Hepatocyte (in vitro differentiated cells): ENCODE data around the gene PAMR1. TPM values are rescaled to one million over a fixed set of nuclear protein-coding genes. Genes with fewer than 3 reads are reported as not detected.

ENCODE experiments used
- DNase-seq: peaks from one replicate; pipeline ENCODE4 v3.0.0-alpha.2; 2016; ENCODE audit warnings: low spot score
- H2AFZ ChIP-seq: fragments of 200-600 bp; sonication (generic); 2 replicates; pipeline ENCODE4 v1.6.0; 2016; ENCODE audit warnings: antibody characterized with exemption, mild to moderate bottlenecking
- H3K27ac ChIP-seq: fragments of 200-600 bp; sonication (generic); 2 replicates; pipeline ENCODE4 v1.5.1; 2016; ENCODE audit warnings: mild to moderate bottlenecking
- H3K27me3 ChIP-seq: fragments of 200-600 bp; sonication (generic); 2 replicates; pipeline ENCODE4 v1.6.1; 2016
- H3K36me3 ChIP-seq: fragments of 200-600 bp; sonication (generic); replicated peaks from 2 replicates; pipeline ENCODE4 v1.5.1; 2016; ENCODE audit warnings: low read depth; ENCODE audit not compliant: insufficient read depth
- H3K4me1 ChIP-seq: fragments of 200-600 bp; sonication (generic); 2 replicates; pipeline ENCODE4 v1.5.1; 2016; ENCODE audit warnings: mild to moderate bottlenecking, moderate library complexity; ENCODE audit not compliant: insufficient read depth
- H3K4me2 ChIP-seq: fragments of 200-600 bp; sonication (generic); 2 replicates; pipeline ENCODE4 v1.6.0; 2016
- H3K4me3 ChIP-seq: fragments of 200-600 bp; sonication (generic); 2 replicates; pipeline ENCODE4 v1.5.1; 2016; ENCODE audit warnings: mild to moderate bottlenecking
- H3K79me2 ChIP-seq: fragments of 200-600 bp; sonication (generic); 2 replicates; pipeline ENCODE4 v1.6.0; 2017; ENCODE audit warnings: mild to moderate bottlenecking
- H3K9me2 ChIP-seq: fragments of 200-600 bp; sonication (generic); replicated peaks from 2 replicates; pipeline ENCODE4 v1.6.0; 2017; ENCODE audit warnings: mild to moderate bottlenecking; ENCODE audit not compliant: insufficient read depth
- H3K9me3 ChIP-seq: fragments of 200-600 bp; sonication (generic); 2 replicates; pipeline ENCODE4 v1.5.1; 2016; ENCODE audit warnings: low read depth, mild to moderate bottlenecking
- H4K20me1 ChIP-seq: fragments of 200-600 bp; sonication (generic); 2 replicates; pipeline ENCODE4 v1.6.0; 2016; ENCODE audit warnings: mild to moderate bottlenecking; ENCODE audit not compliant: insufficient read depth, poor library complexity, severe bottlenecking
- CTCF ChIP-seq: fragments of 200-600 bp; sonication (generic); IDR thresholded peaks from 2 replicates; pipeline ENCODE4 v1.5.1; 2016; ENCODE audit warnings: antibody characterized with exemption, mild to moderate bottlenecking; ENCODE audit not compliant: poor library complexity
- EZH2 ChIP-seq: fragments of 200-600 bp; sonication (generic); IDR thresholded peaks from 2 replicates; pipeline ENCODE4 v1.6.1; 2016; ENCODE audit warnings: antibody characterized with exemption, mild to moderate bottlenecking, borderline replicate concordance
- EZH2phosphoT487 ChIP-seq: fragments of 200-600 bp; sonication (generic); IDR thresholded peaks from one replicate; pipeline ENCODE4 v1.6.1; 2018; ENCODE audit warnings: antibody characterized with exemption, mild to moderate bottlenecking, low read depth, moderate library complexity; ENCODE audit not compliant: unreplicated experiment, severe bottlenecking
- WGBS: methylation state at CpG from one replicate; pipeline ENCODE4 v1.1.6; 2016; ENCODE audit warnings: low lambda C conversion rate; ENCODE audit errors: missing lambda C conversion rate; 5-methylcytosine and 5-hydroxymethylcytosine counted together
- polyA plus RNA-seq: library from polyadenylated mRNA; unstranded; fragments of >200 nt; fragmentation: Nextera tagmentation; extraction: Ambion mirVana; gene quantifications from 2 replicates; pipeline ENCODE4 v1.2.1, GENCODE V29; 2016
- total RNA-seq: library from RNA; depleted of rRNA; stranded (reverse); fragments of >200 nt; gene quantifications from 2 replicates; pipeline ENCODE4 v1.2.3, GENCODE V29; 2014

The PAMR1 gene
- total and polyA plus RNA-seq, 2 experiments from 2014 or later: 26.3 to 31.1 TPM

GRCh38 chr11:35563484-35564244 lies 38.2 kb upstream of the PAMR1 start:
- WGBS: 54% methylated on average over 6 of the region's 6 CpGs
- Histone ChIP-seq H3K4me1 (no peaks in the 10 kb centered on the region), H3K27ac (peak overlapping the region; percentile 8), H3K27me3 (no peaks in the 10 kb centered on the region), H2AFZ (no peak overlapping the region), H3K9me2 (no peaks in the 10 kb centered on the region), H3K4me3 (no peak overlapping the region), H3K36me3 (no peaks in the 10 kb centered on the region), H3K9me3 (no peaks in the 10 kb centered on the region), H4K20me1 (no peaks in the 10 kb centered on the region), H3K79me2 (no peaks in the 10 kb centered on the region), H3K4me2 (no peak overlapping the region)
- TF ChIP-seq EZH2phosphoT487: no peak
- no peak for TF ChIP-seq CTCF
- TF ChIP-seq EZH2: no peak
- no peak for DNase-seq

GRCh38 chr11:35559949-35560348 lies 34.5 kb upstream of the PAMR1 start:
- no peaks in the 10 kb centered on the region for H3K4me1 ChIP-seq
- no peak overlapping the region for H2AFZ ChIP-seq
- no peak for TF ChIP-seq EZH2phosphoT487
- TF ChIP-seq EZH2: no peak
- TF ChIP-seq CTCF: no peak

GRCh38 chr11:35558513-35558912 lies 33.1 kb upstream of the PAMR1 start:
- TF ChIP-seq CTCF: no peak
- no peak for TF ChIP-seq EZH2
- no peak for TF ChIP-seq EZH2phosphoT487
- H3K36me3 ChIP-seq: no peaks in the 10 kb centered on the region
- H4K20me1 ChIP-seq: no peaks in the 10 kb centered on the region
- peak overlapping the region; percentile 51 for H3K27ac ChIP-seq
- no peak overlapping the region for H3K4me3 ChIP-seq
- no peaks in the 10 kb centered on the region for H3K27me3 ChIP-seq
- H2AFZ ChIP-seq: no peak overlapping the region
- H3K79me2 ChIP-seq: no peaks in the 10 kb centered on the region
- no peak overlapping the region for H3K4me2 ChIP-seq
- no peaks in the 10 kb centered on the region for H3K9me3 ChIP-seq
- H3K4me1 ChIP-seq: peaks cover 6% of the 10 kb centered on the region
- H3K9me2 ChIP-seq: no peaks in the 10 kb centered on the region
- DNase-seq: peak; percentile 36
- WGBS: 66% methylated on average over 3 of the region's 3 CpGs

More at GRCh38 chr11:35559949-35560348, 34.5 kb upstream of the PAMR1 start:
- no peaks in the 10 kb centered on the region for H4K20me1 ChIP-seq
- H3K27ac ChIP-seq: no peak overlapping the region
- no peaks in the 10 kb centered on the region for H3K79me2 ChIP-seq
- no peak for DNase-seq
- H3K9me2 ChIP-seq: no peaks in the 10 kb centered on the region
- H3K27me3 ChIP-seq: no peaks in the 10 kb centered on the region
- H3K36me3 ChIP-seq: no peaks in the 10 kb centered on the region
- WGBS: 88% methylated on average over 5 of the region's 5 CpGs
- H3K4me2 ChIP-seq: no peak overlapping the region
- no peaks in the 10 kb centered on the region for H3K9me3 ChIP-seq
- H3K4me3 ChIP-seq: no peak overlapping the region
